SK-MEL-5 (cell line): ENCODE measurements around the gene INPP4B. TPM values are rescaled to one million over a fixed set of nuclear protein-coding genes. Genes with fewer than 3 reads are reported as not detected.
"Not testable (repeated sequence)": the region's sequence is repeated elsewhere in the genome, so short reads cannot be mapped to it uniquely, and the experiment has no call there.

Experiments used
- DNase-seq: peaks from one replicate; pipeline ENCODE4 v3.0.0-alpha.2; 2016; ENCODE audit warnings: low read depth, low spot score
- in situ Hi-C: cut with HindIII; loops from 2 replicates; pipeline ENCODE4 v1.10.0; 2016; ENCODE audit warnings: low sequenced_read_pairs, high pct_unique_total_duplicates, low pct_unique_long_range_greater_than_20kb
- total RNA-seq: library from RNA; depleted of rRNA; stranded (reverse); fragments of >200 nt; shearing (Covaris generic); gene quantifications from 2 replicates; pipeline ENCODE4 v1.2.3, GENCODE V29; 2014

Gene INPP4B
- total RNA-seq, 1 experiment from 2014 or later: 161 TPM

GRCh38 chr4:142840516-142841123 is 5.5 kb downstream of the INPP4B start:
- peak; percentile 43 for DNase-seq
- in situ Hi-C loops: no loop called here

GRCh38 chr4:142838778-142839177 is 7.3 kb downstream of the INPP4B start:
- DNase-seq: no peak
- in situ Hi-C loops: no loop called here

GRCh38 chr4:142832022-142832421 is 14.1 kb downstream of the INPP4B start:
- in situ Hi-C loops: no loop called here
- DNase-seq: no peak

- no peak for DNase-seq
- in situ Hi-C loops: no loop called here
These were observed 19.4 kb downstream of the INPP4B start for GRCh38 chr4:142826503-142827241.

GRCh38 chr4:142824368-142824767 is 21.7 kb downstream of the INPP4B start:
- in situ Hi-C loops: no loop called here

GRCh38 chr4:142823796-142824195 is 22.3 kb downstream of the INPP4B start:
- DNase-seq: no peak
- in situ Hi-C loops: no loop called here

More at GRCh38 chr4:142824368-142824767, 21.7 kb downstream of the INPP4B start:
- no peak for DNase-seq

GRCh38 chr4:142818476-142818875 is 27.6 kb downstream of the INPP4B start:
- DNase-seq: no peak
- in situ Hi-C loops: no loop called here

GRCh38 chr4:142818031-142818430 is 28.1 kb downstream of the INPP4B start:
- in situ Hi-C loops: no loop called here
- DNase-seq: no peak

GRCh38 chr4:142817442-142817841 is 28.7 kb downstream of the INPP4B start:
- peak; percentile 35 for DNase-seq
- in situ Hi-C loops: no loop called here

- in situ Hi-C loops: no loop called here
- DNase-seq: no peak
These were observed 30.3 kb downstream of the INPP4B start for GRCh38 chr4:142815834-142816233.

GRCh38 chr4:142813388-142813787 is 32.7 kb downstream of the INPP4B start:
- in situ Hi-C loops: no loop called here
- no peak for DNase-seq

- DNase-seq: no peak
- in situ Hi-C loops: no loop called here
These were observed 34.0 kb downstream of the INPP4B start for GRCh38 chr4:142812091-142812490.

- in situ Hi-C loops: no loop called here
These were observed 35.1 kb downstream of the INPP4B start for GRCh38 chr4:142811034-142811433.

GRCh38 chr4:142809559-142809958 is 36.5 kb downstream of the INPP4B start:
- DNase-seq: no peak
- in situ Hi-C loops: no loop called here

More at GRCh38 chr4:142811034-142811433, 35.1 kb downstream of the INPP4B start:
- no peak for DNase-seq

- DNase-seq, in situ Hi-C loops: not testable (repeated sequence)
These were observed 42.2 kb downstream of the INPP4B start for GRCh38 chr4:142803879-142804278.

GRCh38 chr4:142801966-142802365 is 44.1 kb downstream of the INPP4B start:
- in situ Hi-C loops: no loop called here
- DNase-seq: no peak

GRCh38 chr4:142781114-142781513 is 65.0 kb downstream of the INPP4B start:
- no peak for DNase-seq
- in situ Hi-C loops: no loop called here

- in situ Hi-C loops: no loop called here
- no peak for DNase-seq
These were observed 67.2 kb downstream of the INPP4B start for GRCh38 chr4:142778900-142779299.

- in situ Hi-C loops: no loop called here
These were observed 67.7 kb downstream of the INPP4B start for GRCh38 chr4:142778430-142778829.

More at GRCh38 chr4:142778430-142778829, 67.7 kb downstream of the INPP4B start:
- no peak for DNase-seq
